ENCODE results near the gene RAB31. TPM values are rescaled to one million over a fixed set of nuclear protein-coding genes. Genes with fewer than 3 reads are reported as not detected.

Gene RAB31
- total and polyA plus RNA-seq, 11 donors = 3.2 to 67.7 (median 12.8) TPM

DNA sequence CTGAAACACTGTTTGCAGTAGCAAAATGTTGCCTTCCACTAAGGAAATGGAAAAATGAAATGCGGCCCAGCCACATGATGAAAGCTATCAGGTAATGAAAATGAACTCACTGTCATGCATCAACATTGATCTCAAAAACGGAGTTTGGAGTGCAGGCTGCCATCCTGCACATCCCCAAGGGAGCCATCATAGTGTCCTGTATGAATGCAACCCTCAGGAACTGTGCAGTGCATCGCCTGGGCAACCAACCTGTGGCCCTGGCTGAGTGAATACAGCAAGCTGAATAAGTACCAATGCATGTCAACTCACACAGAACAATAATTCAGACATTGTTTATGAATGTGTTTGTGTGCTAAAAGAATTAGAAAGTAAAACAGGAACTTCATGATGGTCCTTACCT, 154.6 kb downstream of the RAB31 start:
- 57 to 76% (median 60%) methylated on average over 3 of the region's 3 CpGs for WGBS, 4 donors
- ATAC-seq = no peak
- H3K36me3 ChIP-seq = peaks cover 0 to 21% (median 9%) of the 10 kb centered on the region in 9 donors
- no peaks in the 10 kb centered on the region for H3K27me3 ChIP-seq
- peaks cover 0 to 16% (median 8%) of the 10 kb centered on the region in 12 donors for H3K9me3 ChIP-seq
- no peak for DNase-seq
- intact Hi-C loops (cut with DNase I) = no loop called here
- H3K4me3 ChIP-seq = no peak overlapping the region
- TF ChIP-seq POLR2A (IDR thresholded peaks at IDR 0.05) (no peak), CTCF (IDR thresholded peaks at IDR 0.05) (no peak)
- peaks cover 0 to 9% (median 0%) of the 10 kb centered on the region in 12 donors for H3K4me1 ChIP-seq
- no peak overlapping the region for H3K27ac ChIP-seq

DNA sequence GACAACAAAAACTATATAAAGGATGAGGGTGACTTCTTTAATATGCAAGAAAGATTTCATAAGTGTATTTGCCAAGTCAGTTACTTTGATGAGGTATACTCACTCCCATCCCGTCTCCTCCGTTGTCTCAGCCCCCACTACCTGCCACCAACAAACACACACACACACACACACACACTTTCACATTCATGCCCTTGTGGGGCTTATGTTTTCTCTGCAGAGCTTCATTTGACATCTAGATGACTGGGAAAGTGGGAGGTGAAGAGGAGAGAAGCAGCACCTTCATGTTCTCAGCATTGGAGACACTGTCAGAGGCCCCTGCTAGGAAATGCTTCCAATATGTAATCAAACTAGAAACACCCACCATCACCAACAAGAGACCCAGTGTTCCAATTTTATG, 155.2 kb downstream of the RAB31 start:
- H3K36me3 ChIP-seq = peaks cover 0 to 21% (median 9%) of the 10 kb centered on the region in 9 donors
- no peak overlapping the region for H3K4me3 ChIP-seq
- H3K4me1 ChIP-seq = peaks cover 0 to 8% (median 0%) of the 10 kb centered on the region in 12 donors
- H3K9me3 ChIP-seq = peaks cover 0 to 16% (median 8%) of the 10 kb centered on the region in 12 donors
- no peak for DNase-seq
- TF ChIP-seq POLR2A (IDR thresholded peaks at IDR 0.05) = no peak
- no peak for TF ChIP-seq CTCF (IDR thresholded peaks at IDR 0.05)
- ATAC-seq = no peak
- no peak overlapping the region for H3K27ac ChIP-seq
- intact Hi-C loops (cut with DNase I) = no loop called here
- 40 to 86% (median 51%) methylated on average over 2 of the region's 2 CpGs for WGBS, 4 donors
- H3K27me3 ChIP-seq = no peaks in the 10 kb centered on the region

GRCh38 chr18:9865764-9866490, 157.8 kb downstream of the RAB31 start:
- peaks cover 0 to 16% (median 8%) of the 10 kb centered on the region in 12 donors for H3K9me3 ChIP-seq
- no peak for TF ChIP-seq CTCF (IDR thresholded peaks at IDR 0.05)
- TF ChIP-seq POLR2A (IDR thresholded peaks at IDR 0.05) = no peak
- peaks cover 0 to 16% (median 0%) of the 10 kb centered on the region in 12 donors for H3K4me1 ChIP-seq
- intact Hi-C loops (cut with DNase I) = no loop called here
- DNase-seq (no peak), ATAC-seq (no peak)
- WGBS, 4 donors = 87 to 97% (median 94%) methylated on average over 7 of the region's 7 CpGs
- no peaks in the 10 kb centered on the region for H3K27me3 ChIP-seq
- H3K4me3 ChIP-seq = no peak overlapping the region
- peaks cover 0 to 6% (median 0%) of the 10 kb centered on the region in 9 donors for H3K36me3 ChIP-seq
- H3K27ac ChIP-seq = no peak overlapping the region

- no peak for TF ChIP-seq POLR2A (IDR thresholded peaks at IDR 0.05)
- no peak for TF ChIP-seq CTCF (IDR thresholded peaks at IDR 0.05)
- Histone ChIP-seq H3K27me3 (no peaks in the 10 kb centered on the region), H3K36me3 (no peaks in the 10 kb centered on the region), H3K4me1 (peaks cover 0 to 16% (median 0%) of the 10 kb centered on the region in 12 donors), H3K9me3 (peaks cover 0 to 16% (median 8%) of the 10 kb centered on the region in 12 donors), H3K27ac (no peak overlapping the region), H3K4me3 (no peak overlapping the region)
- intact Hi-C loops (cut with DNase I) = no loop called here
- no peak for DNase-seq
- no peak for ATAC-seq
- WGBS, 4 donors = 84 to 96% (median 95%) methylated on average over 3 of the region's 3 CpGs
Observed at GRCh38 chr18:9866627-9867026, 158.5 kb downstream of the RAB31 start.
